Endothelial cell of umbilical vein (primary cell): ENCODE data around the gene LRRC23. TPM values are rescaled to one million over a fixed set of nuclear protein-coding genes. Genes with fewer than 3 reads are reported as not detected.
"Not testable (repeated sequence)": the region's sequence is repeated elsewhere in the genome, so short reads cannot be mapped to it uniquely, and the experiment has no call there.

Source experiments
- BruUV-seq: library from RNA; stranded (reverse); fragments of 400-500 nt; replicated peaks from 2 replicates; lab custom pipeline; 2021; lab: Mats Ljungman, UMichigan
- CTCF ChIA-PET: fragments of 300-600, 350-600 bp; sonication (Branson Sonifier 250); formaldehyde crosslinking; loops from one replicate; lab custom pipeline; 2021; ENCODE audit warnings: antibody characterized with exemption, inconsistent platforms; lab: Charles Lee
- POLR2A ChIA-PET: fragments of 300-600, 350-600 bp; sonication (Branson Sonifier 250); formaldehyde crosslinking; loops from one replicate; lab custom pipeline; 2021; ENCODE audit warnings: antibody characterized with exemption, inconsistent platforms; lab: Charles Lee
- DNase-seq: peaks from one replicate; pipeline ENCODE4 v3.0.0-alpha.2; 2011; ENCODE audit warnings: low read depth, low spot score
- FAIRE-seq: peaks from 2 replicates; lab custom pipeline; 2011; peaks lifted over from hg19 to GRCh38; lab: Jason Lieb, UNC
- H2AFZ ChIP-seq: 2 replicates; pipeline ENCODE4 v1.6.0; 2012; ENCODE audit warnings: low read depth, low read length, control low read depth, inconsistent platforms
- H3K27ac ChIP-seq: 2 replicates; pipeline ENCODE4 v1.5.1; 2011; ENCODE audit warnings: low read depth, mild to moderate bottlenecking, control low read depth, low read length, moderate library complexity; ENCODE audit not compliant: insufficient read depth
- H3K27me3 ChIP-seq, 2 experiments: 2 replicates each; pipeline versions ENCODE4 v1.6.0 to v1.6.1; 2011; ENCODE audit warnings: low read length in 2 of 2, mixed read lengths in 1 of 2; ENCODE audit not compliant: control insufficient read depth in 2 of 2, insufficient read depth in 2 of 2
- H3K36me3 ChIP-seq, 2 experiments: 2 replicates in 1 of 2; 3 replicates in 1 of 2; pipeline ENCODE4 v1.5.1; 2011; ENCODE audit warnings: low read length in 2 of 2, mild to moderate bottlenecking in 1 of 2, moderate library complexity in 1 of 2; ENCODE audit not compliant: control insufficient read depth in 2 of 2, insufficient read depth in 2 of 2; ENCODE audit errors: extremely low read depth in 1 of 2
- H3K4me1 ChIP-seq: 3 replicates; pipeline ENCODE4 v1.5.1; 2011; ENCODE audit warnings: mild to moderate bottlenecking, low read length; ENCODE audit not compliant: control insufficient read depth, insufficient read depth; ENCODE audit errors: extremely low read depth
- H3K4me2 ChIP-seq: 2 replicates; pipeline ENCODE4 v1.6.1; 2011; ENCODE audit warnings: low read length, control low read depth, mixed read lengths; ENCODE audit not compliant: insufficient read depth
- H3K4me3 ChIP-seq, 3 experiments: fragments of 200-600 bp in 1 of 3; sonication (generic), shearing (Covaris generic) in 1 of 3; replicated peaks in 1 of 3; 2 replicates each; pipeline ENCODE4 v1.5.1; 2011 to 2016; ENCODE audit warnings: control low read depth in 3 of 3, low read length in 3 of 3, mild to moderate bottlenecking in 2 of 3, inconsistent platforms in 1 of 3, low read depth in 1 of 3, moderate library complexity in 1 of 3; ENCODE audit not compliant: insufficient read depth in 1 of 3
- H3K79me2 ChIP-seq: 2 replicates; pipeline ENCODE4 v1.6.0; 2012; ENCODE audit warnings: low read length, inconsistent platforms; ENCODE audit not compliant: control insufficient read depth, insufficient read depth
- H3K9ac ChIP-seq: replicated peaks from 2 replicates; pipeline ENCODE3; 2011; ENCODE audit warnings: low read length, control low read depth; ENCODE audit not compliant: insufficient read depth; ENCODE audit errors: extremely low read depth
- H3K9me1 ChIP-seq: replicated peaks from 3 replicates; pipeline ENCODE4 v1.6.0; 2011; ENCODE audit warnings: mild to moderate bottlenecking, low read length; ENCODE audit not compliant: control insufficient read depth, insufficient read depth; ENCODE audit errors: extremely low read depth
- H3K9me3 ChIP-seq: replicated peaks from 2 replicates; pipeline ENCODE4 v1.5.1; 2012; ENCODE audit warnings: low read length, inconsistent platforms; ENCODE audit not compliant: control insufficient read depth, insufficient read depth
- H4K20me1 ChIP-seq: replicated peaks from 2 replicates; pipeline ENCODE3; 2011; ENCODE audit warnings: mild to moderate bottlenecking, low read length; ENCODE audit not compliant: control insufficient read depth, insufficient read depth; ENCODE audit errors: extremely low read depth
- CTCF ChIP-seq, 2 donors: IDR thresholded peaks; 1 replicate in 1 of 2; 2 replicates in 1 of 2; pipeline ENCODE4 v1.5.1; 2011; ENCODE audit warnings: low read length in 2 of 2, mild to moderate bottlenecking in 2 of 2, moderate library complexity in 2 of 2, control low read depth in 1 of 2, inconsistent platforms in 1 of 2, low read depth in 1 of 2; ENCODE audit not compliant: insufficient read depth in 1 of 2; ENCODE audit errors: extremely low read depth in 1 of 2
- EZH2 ChIP-seq: IDR thresholded peaks from 2 replicates; pipeline ENCODE4 v1.6.1; 2012; ENCODE audit warnings: borderline replicate concordance, low read depth, mild to moderate bottlenecking, moderate library complexity, low read length, inconsistent platforms; ENCODE audit not compliant: severe bottlenecking
- FOS ChIP-seq: IDR thresholded peaks from 2 replicates; pipeline ENCODE4 v1.6.1; 2011; ENCODE audit warnings: mild to moderate bottlenecking, low read length, moderate library complexity, borderline replicate concordance; ENCODE audit not compliant: insufficient read depth
- GATA2 ChIP-seq: IDR thresholded peaks from 2 replicates; pipeline ENCODE4 v1.7.0; 2011; ENCODE audit warnings: low read depth, mild to moderate bottlenecking, moderate library complexity, mixed read lengths, low read length; ENCODE audit not compliant: insufficient read length, insufficient read depth
- JUN ChIP-seq: IDR thresholded peaks from 2 replicates; pipeline ENCODE4 v1.6.1; 2011; ENCODE audit warnings: borderline replicate concordance, low read depth; ENCODE audit not compliant: insufficient read length, insufficient read depth
- MAX ChIP-seq: IDR thresholded peaks from 2 replicates; pipeline ENCODE4 v1.6.1; 2011; ENCODE audit not compliant: insufficient read depth, insufficient read length
- MYC ChIP-seq: IDR thresholded peaks from one replicate; pipeline ENCODE4 v1.6.1; 2011; ENCODE audit warnings: mild to moderate bottlenecking, low read depth, low read length
- POLR2A ChIP-seq: IDR thresholded peaks from 2 replicates; pipeline ENCODE4 v1.6.1; 2012; ENCODE audit warnings: low read depth, mild to moderate bottlenecking, control low read depth, low read length
- POLR2AphosphoS5 ChIP-seq: IDR thresholded peaks from 2 replicates; pipeline ENCODE4 v1.6.1; 2012; ENCODE audit warnings: low read depth, mild to moderate bottlenecking, control low read depth, low read length, moderate library complexity; ENCODE audit not compliant: insufficient read depth
- dilution Hi-C: fragments of 300-500 bp; cut with MboI; formaldehyde crosslinking; loops from one replicate; pipeline ENCODE4 v1.15.0; 2019; ENCODE audit warnings: low sequenced_read_pairs; ENCODE audit not compliant: extremely low pct_ligation_motif_present
- intact Hi-C: fragments of 100-400 bp; cut with micrococcal nuclease; formaldehyde crosslinking; loops from one replicate; pipeline ENCODE4 v1.10.0; 2022
- polyA plus RNA-seq, 4 experiments: library from polyadenylated mRNA; depleted of rRNA in 3 of 4; stranded (reverse) in 3 of 4; unstranded in 1 of 4; fragments of >200 nt; gene quantifications; 2 replicates each; pipeline versions ENCODE4 v1.2.1 to v1.2.3, GENCODE V29; 2011 to 2012; ENCODE audit warnings: missing spikeins in 1 of 4
- total RNA-seq: library from RNA; stranded (reverse); gene quantifications from 2 replicates; pipeline ENCODE4 v1.2.3, GENCODE V29; 2021

Gene LRRC23
- total and polyA plus RNA-seq, 2 donors (not counting 3 experiments of a cell fraction or from before 2014, with no cell fraction given) = 3.1 to 3.5 TPM

GRCh38 chr12:6873094-6874014, 31.3 kb upstream of the LRRC23 start, which contains the start of gene SPSB2:
Gene SPSB2, minus strand, starts transcription at chr12:6873303. Its CDS starts 402 bp downstream, at chr12:6872901.
- peak within 1 kb of the TSS; percentile 92 for H3K9ac ChIP-seq
- intact Hi-C loops = loop anchor here (1.0 to 5.0 kb wide), 3 partner anchors 18 to 234 kb away; partner anchors contain the start of genes C1R and C1RL
- H4K20me1 ChIP-seq = no peaks in the 10 kb centered on the region
- ChIA-PET CTCF (interaction anchor here (0.8 to 4.3 kb wide), 32 partner anchors 9 to 238 kb away, joined by 3 to 74 read pairs (median 5); partner anchors contain the start of genes C12orf57, C1RL, CDCA3 and LRRC23), POLR2A (interaction anchor here (1.1 to 2.1 kb wide), 7 partner anchors 18 to 120 kb away, joined by 3 to 16 read pairs (median 5); partner anchors contain the start of genes C12orf57, CDCA3, MLF2 and PTMS)
- H3K79me2 ChIP-seq = peaks cover 30% of the 10 kb centered on the region
- H3K36me3 ChIP-seq = peaks cover 0 to 22% of the 10 kb centered on the region in 2 experiments
- peak within 1 kb of the TSS; percentile 98 for H3K4me2 ChIP-seq
- peaks cover 34% of the 10 kb centered on the region for H3K4me1 ChIP-seq
- H3K9me3 ChIP-seq = no peaks in the 10 kb centered on the region
- H2AFZ ChIP-seq = peak within 1 kb of the TSS; percentile 87
- FAIRE-seq (peak; percentile 95), DNase-seq (peak; percentile 96)
- H3K27ac ChIP-seq = peak within 1 kb of the TSS; percentile 60
- no peaks in the 10 kb centered on the region for H3K27me3 ChIP-seq
- no TSS peak for BruUV-seq
- peak within 1 kb of the TSS; percentile 59 to 92 (median 84) for H3K4me3 ChIP-seq
- H3K9me1 ChIP-seq = no peaks in the 10 kb centered on the region
- dilution Hi-C loops = no loop called here
- TF ChIP-seq CTCF (IDR thresholded peaks at IDR 0.05; ENCODE audit: extremely low read depth in 1 of 2, insufficient read depth in 1 of 2, low read depth in 1 of 2, low read length in 2 of 2) (no peak), EZH2 (no peak), FOS (no peak), POLR2A (peak; percentile 91), MAX (no peak), JUN (no peak), POLR2AphosphoS5 (peak; percentile 93), MYC (no peak), GATA2 (no peak)

GRCh38 chr12:6874015-6874368, 30.6 kb upstream of the LRRC23 start:
- H3K36me3 ChIP-seq = peaks cover 0 to 22% of the 10 kb centered on the region in 2 experiments
- peak overlapping the region; percentile 85 for H3K9ac ChIP-seq
- BruUV-seq, FAIRE-seq, H3K9me3 ChIP-seq, DNase-seq, H3K9me1 ChIP-seq, dilution Hi-C loops, H4K20me1 ChIP-seq, H3K27me3 ChIP-seq: not testable (repeated sequence)
- peaks cover 27% of the 10 kb centered on the region for H3K4me1 ChIP-seq
- intact Hi-C loops = loop anchor here (5.0 kb wide), 2 partner anchors 218 to 233 kb away; partner anchors contain the start of genes C1R and C1RL
- peak overlapping the region; percentile 87 for H2AFZ ChIP-seq
- peak overlapping the region; percentile 98 for H3K4me2 ChIP-seq
- peak overlapping the region; percentile 59 to 87 (median 84) for H3K4me3 ChIP-seq
- ChIA-PET POLR2A (interaction anchor here (2.1 kb wide), 1 partner anchor 17 kb away, joined by 16 read pairs; no protein-coding TSS in a partner anchor), CTCF (interaction anchor here (0.9 to 4.3 kb wide), 6 partner anchors 9 to 237 kb away, joined by 3 to 74 read pairs (median 4); partner anchors contain the start of gene C1RL)
- peak overlapping the region; percentile 48 for H3K27ac ChIP-seq
- peaks cover 24% of the 10 kb centered on the region for H3K79me2 ChIP-seq
